T-cell (primary cell): ENCODE data around the gene MAN1C1. TPM values are rescaled to one million over a fixed set of nuclear protein-coding genes. Genes with fewer than 3 reads are reported as not detected.
A peak's percentile ranks its signal among the peaks of the same experiment; 100 is the strongest.

Source experiments
- ATAC-seq, 4 experiments: fragments of 200-7000 bp in 3 of 4; fragments of 150-1000 bp in 1 of 4; cut with Tn5 transposase; replicated peaks in 1 of 4; 1 replicate in 3 of 4; 2 replicates in 1 of 4; pipeline ENCODE4 v1.10.0; 2021; ENCODE audit warnings: moderate library complexity in 3 of 4, mild to moderate bottlenecking in 2 of 4, moderate number of reproducible peaks in 1 of 4
- CTCF ChIA-PET, 2 donors: fragments of 300-600 bp; sonication (Branson Sonifier 250); formaldehyde crosslinking; loops; one replicate each; lab custom pipeline; 2022; ENCODE audit warnings: antibody characterized with exemption in 2 of 2; lab: Charles Lee
- POLR2A ChIA-PET, 2 donors: fragments of 300-600 bp; sonication (Branson Sonifier 250); formaldehyde crosslinking; loops; one replicate each; lab custom pipeline; 2022; ENCODE audit warnings: antibody characterized with exemption in 2 of 2; lab: Charles Lee
- DNase-seq, 35 experiments: peaks; one replicate each; pipeline versions ENCODE4 v3.0.0 to v3.0.0-alpha.2; 2013 to 2023
- H3K27ac ChIP-seq: one replicate; pipeline ENCODE4 v1.5.1; 2013; ENCODE audit warnings: low read length
- H3K27me3 ChIP-seq, 2 experiments: replicated peaks in 1 of 2; 1 replicate in 1 of 2; 2 replicates in 1 of 2; pipeline versions ENCODE4 v1.6.1 to v1.7.0; 2013; ENCODE audit warnings: low read length in 1 of 2, mixed read lengths in 1 of 2; ENCODE audit not compliant: control insufficient read depth in 2 of 2, insufficient read depth in 2 of 2; ENCODE audit errors: extremely low read depth in 1 of 2
- H3K36me3 ChIP-seq, 2 donors: 1 replicate in 1 of 2; 2 replicates in 1 of 2; pipeline versions ENCODE4 v1.6.1 to v1.7.0; 2013; ENCODE audit warnings: low read length in 1 of 2; ENCODE audit not compliant: control insufficient read depth in 2 of 2, insufficient read depth in 1 of 2; ENCODE audit errors: extremely low read depth in 1 of 2
- H3K4me1 ChIP-seq, 2 experiments: 1 replicate in 1 of 2; 2 replicates in 1 of 2; pipeline versions ENCODE4 v1.6.1 to v1.7.0; 2013; ENCODE audit warnings: low read length in 2 of 2, mixed read lengths in 1 of 2; ENCODE audit not compliant: insufficient read depth in 2 of 2, control insufficient read depth in 1 of 2; ENCODE audit errors: extremely low read depth in 1 of 2
- H3K4me3 ChIP-seq, 2 donors: 1 replicate in 1 of 2; 2 replicates in 1 of 2; pipeline versions ENCODE4 v1.5.1 to v1.7.0; 2013; ENCODE audit warnings: mild to moderate bottlenecking in 2 of 2, low read length in 1 of 2, moderate library complexity in 1 of 2; ENCODE audit not compliant: control insufficient read depth in 1 of 2; ENCODE audit errors: extremely low read depth in 1 of 2
- H3K9me3 ChIP-seq: 2 replicates; pipeline ENCODE4 v1.7.0; 2013
- H3K27ac Mint-ChIP-seq, 2 donors: one replicate each; pipeline ENCODE4 v1.8.0; 2020 to 2021; ENCODE audit warnings: mild to moderate bottlenecking in 2 of 2, mixed read lengths in 2 of 2
- H3K27me3 Mint-ChIP-seq, 2 donors: one replicate each; pipeline ENCODE4 v1.8.0; 2021 to 2022; ENCODE audit warnings: mixed read lengths in 2 of 2
- H3K36me3 Mint-ChIP-seq: one replicate; pipeline ENCODE4 v1.8.0; 2021; ENCODE audit warnings: mixed read lengths
- H3K4me1 Mint-ChIP-seq, 3 donors: one replicate each; pipeline ENCODE4 v1.8.0; 2020 to 2022; ENCODE audit warnings: mixed read lengths in 3 of 3, mild to moderate bottlenecking in 1 of 3
- H3K4me3 Mint-ChIP-seq, 3 donors: one replicate each; pipeline ENCODE4 v1.8.0; 2020 to 2022; ENCODE audit warnings: mild to moderate bottlenecking in 3 of 3, mixed read lengths in 3 of 3, moderate library complexity in 3 of 3
- H3K9me3 Mint-ChIP-seq, 3 donors: one replicate each; pipeline ENCODE4 v1.8.0; 2020 to 2022; ENCODE audit warnings: mixed read lengths in 3 of 3
- WGBS: methylation state at CpG from one replicate; pipeline ENCODE4 v1.1.5; 2013; ENCODE audit warnings: missing lambda C conversion rate; ENCODE audit not compliant: insufficient coverage; 5-methylcytosine and 5-hydroxymethylcytosine counted together
- total RNA-seq, 35 experiments: library from RNA in 6 of 35; stranded (reverse) in 6 of 35; fragments of 120-200 nt in 1 of 35; gene quantifications; one replicate each; pipeline versions ENCODE4 v1.2.1 to v1.2.4 and lab custom pipeline; 2013 to 2026

The MAN1C1 gene
- total RNA-seq, 5 donors from 2014 or later (not counting 1 experiment from before 2014, with no cell fraction given), result 57.5 to 90.5 (median 65.5) TPM

- peaks cover 17% of the 10 kb centered on the region for H3K36me3 Mint-ChIP-seq
- no peaks in the 10 kb centered on the region for H3K27me3 Mint-ChIP-seq
- Histone ChIP-seq H3K27me3 (no peaks in the 10 kb centered on the region), H3K27ac (no peak overlapping the region), H3K4me3 (no peak overlapping the region), H3K9me3 (no peaks in the 10 kb centered on the region), H3K4me1 (peaks cover 0 to 46% of the 10 kb centered on the region in 2 experiments), H3K36me3 (peaks cover 0 to 7% of the 10 kb centered on the region in 2 donors)
- no peaks in the 10 kb centered on the region for H3K9me3 Mint-ChIP-seq
- H3K27ac Mint-ChIP-seq, result peak overlapping the region in 1 of 2 donors; percentile 28
- ChIA-PET POLR2A (interaction anchor here in 1 of 2 donors (0.6 kb wide), 1 partner anchor 460 kb away, joined by 3 read pairs; no protein-coding TSS in a partner anchor), CTCF (no interaction called here)
- H3K4me1 Mint-ChIP-seq, result peaks cover 65 to 68% (median 67%) of the 10 kb centered on the region in 3 donors
- 72% methylated on average over 3 of the region's 4 CpGs for WGBS
- no peak overlapping the region for H3K4me3 Mint-ChIP-seq
- DNase-seq (no peak), ATAC-seq (no peak)
Measured at GRCh38 chr1:25739341-25739740, 122.8 kb downstream of the MAN1C1 start.

- peaks cover 17% of the 10 kb centered on the region for H3K36me3 Mint-ChIP-seq
- ChIA-PET POLR2A (no interaction called here), CTCF (no interaction called here)
Measured at GRCh38 chr1:25740071-25740470, 123.5 kb downstream of the MAN1C1 start.

GRCh38 chr1:25742316-25742715, 125.7 kb downstream of the MAN1C1 start:
- Histone ChIP-seq H3K9me3 (no peaks in the 10 kb centered on the region), H3K4me1 (peaks cover 0 to 36% of the 10 kb centered on the region in 2 experiments), H3K36me3 (peaks cover 4 to 6% of the 10 kb centered on the region in 2 donors), H3K27me3 (no peaks in the 10 kb centered on the region), H3K27ac (no peak overlapping the region), H3K4me3 (no peak overlapping the region)
- ChIA-PET CTCF (no interaction called here), POLR2A (no interaction called here)
- Mint-ChIP-seq H3K9me3 (no peaks in the 10 kb centered on the region), H3K4me1 (peaks cover 48 to 49% (median 49%) of the 10 kb centered on the region in 3 donors), H3K4me3 (no peak overlapping the region), H3K27ac (peak overlapping the region; percentile 53 to 82), H3K36me3 (peaks cover 15% of the 10 kb centered on the region), H3K27me3 (no peaks in the 10 kb centered on the region)
- 100% methylated on average over 4 of the region's 7 CpGs for WGBS
- ATAC-seq, result no peak
- no peak for DNase-seq

More at GRCh38 chr1:25740071-25740470, 123.5 kb downstream of the MAN1C1 start:
- 99% methylated on average over 10 of the region's 10 CpGs for WGBS
- peaks cover 0 to 7% of the 10 kb centered on the region in 2 donors for H3K36me3 ChIP-seq
- peaks cover 0 to 44% of the 10 kb centered on the region in 2 experiments for H3K4me1 ChIP-seq
- H3K4me3 ChIP-seq, result no peak overlapping the region
- Mint-ChIP-seq H3K27me3 (no peaks in the 10 kb centered on the region), H3K4me1 (peaks cover 61 to 65% (median 61%) of the 10 kb centered on the region in 3 donors), H3K27ac (peak overlapping the region in 1 of 2 donors; percentile 61), H3K4me3 (no peak overlapping the region), H3K9me3 (no peaks in the 10 kb centered on the region)
- H3K27me3 ChIP-seq, result no peaks in the 10 kb centered on the region
- H3K9me3 ChIP-seq, result no peaks in the 10 kb centered on the region
- no peak overlapping the region for H3K27ac ChIP-seq
- ATAC-seq (no peak), DNase-seq (no peak)

- Histone ChIP-seq H3K4me3 (no peak overlapping the region), H3K36me3 (peaks cover 1 to 4% of the 10 kb centered on the region in 2 donors), H3K27me3 (no peaks in the 10 kb centered on the region), H3K27ac (no peak overlapping the region), H3K4me1 (peaks cover 0 to 33% of the 10 kb centered on the region in 2 experiments), H3K9me3 (no peaks in the 10 kb centered on the region)
- no peak for ATAC-seq
- Mint-ChIP-seq H3K27me3 (no peaks in the 10 kb centered on the region), H3K4me3 (no peak overlapping the region), H3K9me3 (no peaks in the 10 kb centered on the region), H3K4me1 (peaks cover 41 to 50% (median 45%) of the 10 kb centered on the region in 3 donors), H3K27ac (peak overlapping the region; percentile 23 to 66), H3K36me3 (peaks cover 10% of the 10 kb centered on the region)
- POLR2A ChIA-PET, result no interaction called here
- CTCF ChIA-PET, result no interaction called here
- 88% methylated on average over 11 of the region's 17 CpGs for WGBS
- no peak for DNase-seq
Measured at GRCh38 chr1:25743164-25744139, 126.9 kb downstream of the MAN1C1 start.

- Mint-ChIP-seq H3K4me1 (peaks cover 36 to 50% (median 42%) of the 10 kb centered on the region in 3 donors), H3K4me3 (no peak overlapping the region), H3K27me3 (no peaks in the 10 kb centered on the region), H3K27ac (peak overlapping the region; percentile 66 to 67), H3K36me3 (peaks cover 10% of the 10 kb centered on the region), H3K9me3 (no peaks in the 10 kb centered on the region)
- ATAC-seq (no peak), DNase-seq (no peak)
- Histone ChIP-seq H3K27ac (no peak overlapping the region), H3K36me3 (peaks cover 3 to 9% of the 10 kb centered on the region in 2 donors), H3K9me3 (no peaks in the 10 kb centered on the region), H3K27me3 (no peaks in the 10 kb centered on the region), H3K4me3 (no peak overlapping the region), H3K4me1 (peaks cover 0 to 38% of the 10 kb centered on the region in 2 experiments)
- CTCF ChIA-PET, result no interaction called here
- WGBS, result 74% methylated on average over 5 of the region's 8 CpGs
- POLR2A ChIA-PET, result no interaction called here
Measured at GRCh38 chr1:25744140-25744581, 127.6 kb downstream of the MAN1C1 start.

GRCh38 chr1:25744636-25745425, 128.2 kb downstream of the MAN1C1 start:
- ChIA-PET POLR2A (no interaction called here), CTCF (no interaction called here)
- peaks cover 32 to 43% (median 38%) of the 10 kb centered on the region in 3 donors for H3K4me1 Mint-ChIP-seq
- no peaks in the 10 kb centered on the region for H3K27me3 Mint-ChIP-seq
- no peak for DNase-seq
- H3K27ac Mint-ChIP-seq, result peak overlapping the region; percentile 66 to 67
- H3K27ac ChIP-seq, result no peak overlapping the region
- no peak overlapping the region for H3K4me3 ChIP-seq
- H3K36me3 ChIP-seq, result peaks cover 3 to 13% of the 10 kb centered on the region in 2 donors
- no peak overlapping the region for H3K4me3 Mint-ChIP-seq
- WGBS, result 100% methylated on average over 3 of the region's 8 CpGs
- H3K9me3 Mint-ChIP-seq, result no peaks in the 10 kb centered on the region
- peaks cover 0 to 36% of the 10 kb centered on the region in 2 experiments for H3K4me1 ChIP-seq
- no peaks in the 10 kb centered on the region for H3K27me3 ChIP-seq
- H3K36me3 Mint-ChIP-seq, result peaks cover 10% of the 10 kb centered on the region
- ATAC-seq, result no peak
- H3K9me3 ChIP-seq, result no peaks in the 10 kb centered on the region
